K562 (cell line): ENCODE measurements around the gene TLE6. TPM values are rescaled to one million over a fixed set of nuclear protein-coding genes. Genes with fewer than 3 reads are reported as not detected.
A peak's percentile ranks its signal among the peaks of the same experiment; 100 is the strongest.

ENCODE experiments used
- ARNT ChIP-seq, 2 experiments: fragments of 450-650 bp; IDR thresholded peaks; 2 replicates each; pipeline ENCODE4 v1.6.1; 2016; ENCODE audit warnings: mild to moderate bottlenecking in 1 of 2
- ATF4 ChIP-seq: fragments of 450-650 bp; formaldehyde crosslinking; IDR thresholded peaks from 2 replicates; pipeline ENCODE4 v1.4.0; 2022; ENCODE audit warnings: mild to moderate bottlenecking, moderate library complexity
- DMBX1 ChIP-seq: fragments of 250-450 bp; sonication (Bioruptor Pico); IDR thresholded peaks from 2 replicates; pipeline ENCODE4 v1.8.0; 2022; ENCODE audit warnings: inconsistent platforms, mild to moderate bottlenecking, moderate library complexity, borderline replicate concordance
- EP400 ChIP-seq: fragments of 450-650 bp; IDR thresholded peaks from 2 replicates; pipeline ENCODE4 v1.6.1; 2017; ENCODE audit warnings: antibody characterized with exemption, mild to moderate bottlenecking, moderate library complexity
- HDAC2 ChIP-seq: fragments of 450-650 bp; IDR thresholded peaks from 2 replicates; pipeline ENCODE4 v1.6.1; 2016; ENCODE audit warnings: mild to moderate bottlenecking
- HSF4 ChIP-seq: fragments of 250-450 bp; sonication (Bioruptor Pico); IDR thresholded peaks from 2 replicates; pipeline ENCODE4 v2.1.2; 2022; ENCODE audit warnings: mild to moderate bottlenecking, moderate library complexity, borderline replicate concordance
- ID3 ChIP-seq, 2 experiments: fragments of 250-450 bp in 1 of 2; fragments of 450-650 bp in 1 of 2; sonication (Bioruptor Pico) in 1 of 2; IDR thresholded peaks; 2 replicates each; pipeline versions ENCODE4 v1.6.1 to v1.8.0; 2016 to 2021; ENCODE audit warnings: mild to moderate bottlenecking in 2 of 2, moderate library complexity in 2 of 2, missing compliant biosample characterization in 1 of 2, missing genetic modification characterization in 1 of 2
- JUN ChIP-seq, 2 experiments: sonication (generic) in 1 of 2; formaldehyde crosslinking in 1 of 2; IDR thresholded peaks; 2 replicates each; pipeline versions ENCODE4 v1.6.1 to v1.8.0; 2012 to 2022; ENCODE audit warnings: borderline replicate concordance in 2 of 2, mild to moderate bottlenecking in 2 of 2, improper control_type of control experiment in 1 of 2, low read depth in 1 of 2, low read length in 1 of 2, missing genetic modification reagents in 1 of 2
- L3MBTL2 ChIP-seq: fragments of 450-650 bp; IDR thresholded peaks from 2 replicates; pipeline ENCODE4 v1.6.1; 2016; ENCODE audit warnings: mild to moderate bottlenecking, moderate library complexity
- LEF1 ChIP-seq: fragments of 450-650 bp; IDR thresholded peaks from 2 replicates; pipeline ENCODE4 v1.6.1; 2016; ENCODE audit warnings: mild to moderate bottlenecking
- MTA1 ChIP-seq: fragments of 450-650 bp; IDR thresholded peaks from 2 replicates; pipeline ENCODE4 v1.6.1; 2017; ENCODE audit warnings: borderline replicate concordance
- NR1H2 ChIP-seq: sonication (generic); formaldehyde crosslinking; IDR thresholded peaks from 2 replicates; pipeline ENCODE4 v1.4.0; 2020; ENCODE audit warnings: mild to moderate bottlenecking, missing genetic modification reagents
- RBM25 ChIP-seq: fragments of 200-400 bp; formaldehyde crosslinking; IDR thresholded peaks from 2 replicates; pipeline ENCODE4 v1.6.1; 2018; ENCODE audit warnings: low read length, low read depth, moderate library complexity; ENCODE audit not compliant: severe bottlenecking
- RBM34 ChIP-seq: fragments of 200-400 bp; formaldehyde crosslinking; IDR thresholded peaks from 2 replicates; pipeline ENCODE4 v1.6.1; 2018; ENCODE audit warnings: low read length, borderline replicate concordance; ENCODE audit not compliant: insufficient read depth
- RCOR1 ChIP-seq, 2 experiments: IDR thresholded peaks; 2 replicates each; pipeline ENCODE4 v1.6.1; 2012; ENCODE audit warnings: low read depth in 2 of 2, low read length in 2 of 2, borderline replicate concordance in 1 of 2, improper control_type of control experiment in 1 of 2
- SIN3B ChIP-seq: fragments of 450-650 bp; IDR thresholded peaks from 2 replicates; pipeline ENCODE4 v1.6.1; 2017; ENCODE audit warnings: low read depth, mild to moderate bottlenecking, moderate library complexity
- SMARCA5 ChIP-seq: fragments of 450-650 bp; IDR thresholded peaks from 2 replicates; pipeline ENCODE4 v1.6.1; 2016
- SMC3 ChIP-seq: conservative IDR thresholded peaks from 2 replicates; pipeline ENCODE4 v1.6.1; 2011; ENCODE audit warnings: low read depth, low read length, improper control_type of control experiment; ENCODE audit not compliant: insufficient read depth
- TRIM28 ChIP-seq: fragments of 450-650 bp; IDR thresholded peaks from 2 replicates; pipeline ENCODE4 v1.6.1; 2017
- ZBTB2 ChIP-seq: fragments of 450-650 bp; IDR thresholded peaks from 2 replicates; pipeline ENCODE4 v1.6.1; 2016; ENCODE audit warnings: antibody characterized with exemption
- ZBTB7A ChIP-seq: IDR thresholded peaks from 2 replicates; pipeline ENCODE4 v1.6.1; 2011; ENCODE audit warnings: low read depth, mild to moderate bottlenecking, low read length, moderate library complexity, borderline replicate concordance; ENCODE audit not compliant: control insufficient read depth
- ZNF280B ChIP-seq: fragments of 250-450 bp; sonication (Bioruptor Pico); IDR thresholded peaks from 2 replicates; pipeline ENCODE4 v1.5.1; 2021; ENCODE audit warnings: mild to moderate bottlenecking
- ZNF830 ChIP-seq: fragments of 250-450 bp; sonication (Bioruptor Pico); IDR thresholded peaks from 2 replicates; pipeline ENCODE4 v1.5.0; 2021; ENCODE audit warnings: mild to moderate bottlenecking
- polyA plus RNA-seq, 8 experiments: library from polyadenylated mRNA; depleted of rRNA in 4 of 8; stranded (reverse) in 5 of 8; unstranded in 3 of 8; fragments of >200 nt; fragmentation: Nextera tagmentation in 2 of 8; fragmentation: Illumina TruSeq in 1 of 8; extraction: Ambion mirVana in 2 of 8; extraction: Trizol in 1 of 8; gene quantifications; 2 replicates each; pipeline versions ENCODE4 v1.2.1 to v1.2.3, GENCODE V29; 2011 to 2014; ENCODE audit warnings: inconsistent platforms in 1 of 8, missing spikeins in 1 of 8
- total RNA-seq, 7 experiments: library from RNA; depleted of rRNA in 6 of 7; stranded (reverse); fragments of >200 nt in 6 of 7; fragmentation: Illumina TruSeq in 2 of 7; extraction: Trizol in 2 of 7; gene quantifications; 2 replicates each; pipeline versions ENCODE4 v1.2.1 to v1.2.3, GENCODE V29; 2011 to 2021; ENCODE audit warnings: low replicate concordance in 1 of 7

The TLE6 gene
- total and polyA plus RNA-seq, 9 of the 15 experiments (the other 6 are each of a cell fraction or from before 2014, with no cell fraction given): 1.1 to 6.1 (median 2.5) TPM

- TF ChIP-seq ATF4 (CRISPR knock-in tag) (no peak), SMC3 (no peak), TRIM28 (peak; percentile 100), JUN (IDR thresholded peaks at IDR 0.05; ENCODE audit: borderline replicate concordance, low read depth, low read length) (0 out of 2 replicates have a peak, but pooled peaks have one; percentile 46), JUN (CRISPR knock-in tag; IDR thresholded peaks at IDR 0.05; ENCODE audit: borderline replicate concordance) (no peak), ZNF830 (CRISPR knock-in tag) (no peak), HSF4 (CRISPR knock-in tag) (no peak), ID3 (CRISPR knock-in tag; IDR thresholded peaks at IDR 0.05) (no peak), ID3 (tag; IDR thresholded peaks at IDR 0.05) (peak; percentile 46; the same call in 1 of the 2 replicates), EP400 (peak; percentile 28; the same call in 1 of the 2 replicates), NR1H2 (no peak), RBM34 (no peak), ZNF280B (peak; percentile 94), SMARCA5 (peak; percentile 76; the same call in 1 of the 2 replicates), DMBX1 (CRISPR knock-in tag) (0 out of 2 replicates have a peak, but pooled peaks have one; percentile 23), SIN3B (no peak), RBM25 (peak; percentile 90), ARNT (IDR thresholded peaks at IDR 0.05) (peak in 1 of 2 experiments; percentile 69; a peak in 1 of 4 replicates), MTA1 (peak; percentile 79), LEF1 (peak; percentile 44; the same call in 1 of the 2 replicates), ZBTB7A (no peak), L3MBTL2 (peak; percentile 50; the same call in 1 of the 2 replicates), RCOR1 (IDR thresholded peaks at IDR 0.05; ENCODE audit: borderline replicate concordance in 1 of 2, low read depth in 2 of 2, low read length in 2 of 2) (no peak), HDAC2 (peak; percentile 21; the same call in 1 of the 2 replicates), ZBTB2 (no peak)
Measured at GRCh38 chr19:2933490-2933910, 43.9 kb upstream of the TLE6 start (continued).
